22Rv1 (cell line): Measurements from ENCODE around the gene SLC6A1.

Experiments used
- H3K27ac ChIP-seq: fragments of 450-650 bp; 2 replicates; pipeline ENCODE4 v1.5.1; 2017
- CTCF ChIP-seq: fragments of 450-650 bp; IDR thresholded peaks from 2 replicates; pipeline ENCODE4 v1.5.1; 2017; ENCODE audit warnings: mild to moderate bottlenecking
- ZFX ChIP-seq: fragments of 450-650 bp; IDR thresholded peaks from 2 replicates; pipeline ENCODE4 v1.6.1; 2017; ENCODE audit warnings: antibody characterized with exemption, borderline replicate concordance

The SLC6A1 gene

GRCh38 chr3:11010426-11011165, 18.0 kb downstream of the SLC6A1 start:
- H3K27ac ChIP-seq = no peak overlapping the region
- TF ChIP-seq ZFX (no peak), CTCF (no peak)

GRCh38 chr3:11014253-11014652, 21.7 kb downstream of the SLC6A1 start:
- no peak overlapping the region for H3K27ac ChIP-seq
- no peak for TF ChIP-seq CTCF
- no peak for TF ChIP-seq ZFX

- no peak for TF ChIP-seq CTCF
- TF ChIP-seq ZFX = no peak
- H3K27ac ChIP-seq = no peak overlapping the region
These were observed 22.2 kb downstream of the SLC6A1 start for GRCh38 chr3:11014752-11015151.

- TF ChIP-seq ZFX (no peak), CTCF (no peak)
- H3K27ac ChIP-seq = no peak overlapping the region
These were observed 22.8 kb downstream of the SLC6A1 start for GRCh38 chr3:11015369-11015768.

GRCh38 chr3:11016727-11017126, 24.2 kb downstream of the SLC6A1 start:
- TF ChIP-seq ZFX (no peak), CTCF (no peak)
- no peak overlapping the region for H3K27ac ChIP-seq

GRCh38 chr3:11019116-11019819, 26.7 kb downstream of the SLC6A1 start:
- TF ChIP-seq CTCF = no peak
- no peak for TF ChIP-seq ZFX
- H3K27ac ChIP-seq = no peak overlapping the region

- H3K27ac ChIP-seq = no peak overlapping the region
- TF ChIP-seq CTCF (no peak), ZFX (no peak)
These were observed 28.2 kb downstream of the SLC6A1 start for GRCh38 chr3:11020764-11021163.
